Esophagus squamous epithelium (tissue), 5 donors: ENCODE measurements around the gene SDC4. TPM values are rescaled to one million over a fixed set of nuclear protein-coding genes. Genes with fewer than 3 reads are reported as not detected.
A peak's percentile ranks its signal among the peaks of the same experiment; 100 is the strongest.

ENCODE experiments used
- DNase-seq: peaks from one replicate; lab custom pipeline; 2025; lab: John Stamatoyannopoulos, UW
- H3K27ac ChIP-seq, 4 donors: fragments of 200-600 bp; sonication (generic); one replicate each; pipeline ENCODE4 v1.5.1; 2016 to 2019; ENCODE audit warnings: mild to moderate bottlenecking in 1 of 4
- H3K27me3 ChIP-seq, 4 donors: fragments of 200-600 bp; sonication (generic); 1 replicate in 3 of 4; 2 replicates in 1 of 4; pipeline versions ENCODE4 v1.5.1 to v1.6.0; 2017 to 2021; ENCODE audit warnings: antibody characterized with exemption in 1 of 4
- H3K36me3 ChIP-seq, 3 donors: fragments of 200-600 bp; sonication (generic); one replicate each; pipeline ENCODE4 v1.5.1; 2016 to 2019
- H3K4me1 ChIP-seq, 3 donors: fragments of 200-600 bp; sonication (generic); one replicate each; pipeline ENCODE4 v1.5.1; 2017 to 2019
- H3K4me3 ChIP-seq, 4 donors: fragments of 200-600 bp; sonication (generic); 1 replicate in 3 of 4; 2 replicates in 1 of 4; pipeline ENCODE4 v1.5.1; 2016 to 2019; ENCODE audit warnings: mild to moderate bottlenecking in 2 of 4, moderate library complexity in 1 of 4
- H3K9me3 ChIP-seq, 3 donors: fragments of 200-600 bp; sonication (generic); one replicate each; pipeline ENCODE4 v1.5.1; 2016 to 2019
- POLR2A ChIP-seq, 4 donors: fragments of 450-650 bp; IDR thresholded peaks; one replicate each; pipeline ENCODE4 v1.6.1; 2017; ENCODE audit warnings: antibody characterized with exemption in 4 of 4, mild to moderate bottlenecking in 4 of 4, moderate library complexity in 3 of 4
- WGBS, 2 donors: methylation state at CpG; one replicate each; pipeline ENCODE4 v1.1.5; 2018; 5-methylcytosine and 5-hydroxymethylcytosine counted together
- intact Hi-C: fragments of 100-400 bp; cut with DNase I; formaldehyde crosslinking; loops from one replicate; pipeline ENCODE4 v1.15.0; 2022
- total RNA-seq, 4 donors: library from RNA; depleted of rRNA; stranded (reverse); fragments of >200 nt; gene quantifications; one replicate each; pipeline ENCODE4 v1.1.0, GENCODE V29; 2016
- TF ChIP-seq, protein P1 (sequence below), 6 experiments: fragments of 450-650 bp in 4 of 6; fragments of 200-600 bp in 2 of 6; sonication (generic) in 2 of 6; IDR thresholded peaks; one replicate each; pipeline ENCODE4 v1.5.1; 2016 to 2019; ENCODE audit warnings: antibody characterized with exemption in 6 of 6, mild to moderate bottlenecking in 4 of 6, moderate library complexity in 4 of 6
- donor health status: DM: yes; HTN: yes; CAD: no.

SDC4 gene
- total RNA-seq, 4 donors from 2014 or later = 88.1 to 174 (median 120) TPM

- no peak for TF ChIP-seq POLR2A (IDR thresholded peaks at IDR 0.05)
- TF ChIP-seq, protein P1, sequence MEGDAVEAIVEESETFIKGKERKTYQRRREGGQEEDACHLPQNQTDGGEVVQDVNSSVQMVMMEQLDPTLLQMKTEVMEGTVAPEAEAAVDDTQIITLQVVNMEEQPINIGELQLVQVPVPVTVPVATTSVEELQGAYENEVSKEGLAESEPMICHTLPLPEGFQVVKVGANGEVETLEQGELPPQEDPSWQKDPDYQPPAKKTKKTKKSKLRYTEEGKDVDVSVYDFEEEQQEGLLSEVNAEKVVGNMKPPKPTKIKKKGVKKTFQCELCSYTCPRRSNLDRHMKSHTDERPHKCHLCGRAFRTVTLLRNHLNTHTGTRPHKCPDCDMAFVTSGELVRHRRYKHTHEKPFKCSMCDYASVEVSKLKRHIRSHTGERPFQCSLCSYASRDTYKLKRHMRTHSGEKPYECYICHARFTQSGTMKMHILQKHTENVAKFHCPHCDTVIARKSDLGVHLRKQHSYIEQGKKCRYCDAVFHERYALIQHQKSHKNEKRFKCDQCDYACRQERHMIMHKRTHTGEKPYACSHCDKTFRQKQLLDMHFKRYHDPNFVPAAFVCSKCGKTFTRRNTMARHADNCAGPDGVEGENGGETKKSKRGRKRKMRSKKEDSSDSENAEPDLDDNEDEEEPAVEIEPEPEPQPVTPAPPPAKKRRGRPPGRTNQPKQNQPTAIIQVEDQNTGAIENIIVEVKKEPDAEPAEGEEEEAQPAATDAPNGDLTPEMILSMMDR (IDR thresholded peaks at IDR 0.05) = no peak
- no peak overlapping the region for H3K4me3 ChIP-seq
- no peaks in the 10 kb centered on the region for H3K36me3 ChIP-seq
- peaks cover 0 to 72% (median 0%) of the 10 kb centered on the region in 4 donors for H3K27me3 ChIP-seq
- H3K27ac ChIP-seq = no peak overlapping the region
- no peaks in the 10 kb centered on the region for H3K9me3 ChIP-seq
- DNase-seq = no peak
- 81 to 95% methylated on average over 4 to 6 of the region's 6 CpGs for WGBS, 2 donors
- no peaks in the 10 kb centered on the region for H3K4me1 ChIP-seq
- intact Hi-C loops = loop anchor here (10.0 kb wide), 1 partner anchor 165 kb away; no protein-coding TSS in a partner anchor
Measured at GRCh38 chr20:45299786-45300185, 48.4 kb downstream of the SDC4 start.

DNA sequence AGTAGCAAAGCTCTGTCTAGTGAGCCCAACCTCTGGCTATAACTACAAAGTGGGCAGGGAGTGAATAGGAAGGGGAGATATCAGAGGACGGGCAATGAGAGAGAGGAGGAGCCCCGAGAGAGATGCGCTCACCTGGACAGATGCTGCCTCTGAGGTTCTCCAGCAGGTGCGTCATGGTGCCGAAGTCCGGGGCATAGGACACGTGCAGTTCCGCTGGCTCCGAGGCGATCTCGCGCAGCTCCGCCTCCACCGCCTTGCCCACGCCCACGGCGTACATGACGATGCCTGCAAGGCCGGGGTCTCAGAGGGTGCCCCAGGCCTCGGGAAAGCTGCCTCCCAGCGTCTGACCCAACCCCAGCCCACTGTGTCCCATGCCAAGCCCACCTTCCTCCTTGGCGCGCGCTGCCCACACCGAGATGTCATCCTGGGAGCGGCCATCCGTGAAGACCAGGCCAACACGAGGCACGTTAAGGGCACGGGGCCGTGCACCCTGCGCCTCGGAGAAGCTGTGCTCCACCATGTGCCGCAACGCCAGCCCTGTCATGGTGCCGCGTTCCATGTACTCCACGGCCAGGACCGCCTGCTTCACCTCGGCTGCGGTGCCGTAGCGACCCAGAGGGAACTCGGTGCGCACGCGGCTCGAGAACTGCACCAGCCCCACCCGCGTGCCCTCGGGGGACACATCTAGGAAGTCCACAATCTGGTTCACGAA, 50.3 kb downstream of the SDC4 start:
- intact Hi-C loops = loop anchor here (10.0 kb wide), 1 partner anchor 163 kb away; no protein-coding TSS in a partner anchor

GRCh38 chr20:45294659-45295058, 53.6 kb downstream of the SDC4 start:
- Histone ChIP-seq H3K36me3 (no peaks in the 10 kb centered on the region), H3K4me3 (no peak overlapping the region), H3K27ac (no peak overlapping the region), H3K4me1 (peaks cover 5 to 23% (median 6%) of the 10 kb centered on the region in 3 donors), H3K9me3 (no peaks in the 10 kb centered on the region), H3K27me3 (peaks cover 0 to 70% (median 0%) of the 10 kb centered on the region in 4 donors)
- TF ChIP-seq POLR2A (IDR thresholded peaks at IDR 0.05) = no peak
- TF ChIP-seq, protein P1 (IDR thresholded peaks at IDR 0.05) = no peak
- intact Hi-C loops = loop anchor here (10.0 kb wide), 1 partner anchor 160 kb away; no protein-coding TSS in a partner anchor
- no peak for DNase-seq
- 89 to 100% methylated on average over 1 of the region's 1 CpG for WGBS, 2 donors

More for the DNA sequence above, 50.3 kb downstream of the SDC4 start:
- peaks cover 4 to 13% (median 6%) of the 10 kb centered on the region in 3 donors for H3K4me1 ChIP-seq
- 90 to 94% methylated on average over 23 to 35 of the region's 52 CpGs for WGBS, 2 donors
- no peaks in the 10 kb centered on the region for H3K9me3 ChIP-seq
- no peak for DNase-seq
- H3K27me3 ChIP-seq = peaks cover 0 to 72% (median 0%) of the 10 kb centered on the region in 4 donors
- no peak for TF ChIP-seq POLR2A (IDR thresholded peaks at IDR 0.05)
- TF ChIP-seq, protein P1 (IDR thresholded peaks at IDR 0.05) = no peak
- H3K36me3 ChIP-seq = no peaks in the 10 kb centered on the region
- no peak overlapping the region for H3K27ac ChIP-seq
- no peak overlapping the region for H3K4me3 ChIP-seq

DNA sequence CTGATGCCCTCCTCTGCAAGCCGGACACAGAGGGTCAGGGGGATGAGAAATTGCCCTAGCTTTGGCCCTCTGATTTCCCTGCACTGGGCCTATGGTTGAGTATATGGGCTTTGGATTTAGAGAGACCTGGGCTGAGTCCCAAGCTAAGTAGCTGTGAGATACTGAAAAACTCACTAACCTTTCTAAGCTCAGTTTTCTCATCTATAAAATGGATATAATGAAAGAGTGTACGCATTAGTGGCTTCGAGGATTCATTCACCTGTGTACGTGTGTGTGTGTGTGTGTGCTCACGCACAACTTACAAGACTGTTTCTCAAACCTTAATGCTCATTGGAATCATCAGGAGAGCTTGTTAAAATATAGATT, 54.2 kb downstream of the SDC4 start:
- TF ChIP-seq POLR2A (IDR thresholded peaks at IDR 0.05) = no peak
- Histone ChIP-seq H3K27ac (peak overlapping the region in 1 of 4 donors; percentile 69), H3K36me3 (no peaks in the 10 kb centered on the region), H3K27me3 (peaks cover 0 to 70% (median 0%) of the 10 kb centered on the region in 4 donors), H3K4me3 (peak overlapping the region; percentile 43 to 74 (median 52)), H3K9me3 (no peaks in the 10 kb centered on the region), H3K4me1 (peaks cover 5 to 23% (median 6%) of the 10 kb centered on the region in 3 donors)
- DNase-seq = no peak
- intact Hi-C loops = loop anchor here (10.0 kb wide), 1 partner anchor 159 kb away; no protein-coding TSS in a partner anchor
- WGBS, 2 donors = 26 to 47% methylated on average over 4 of the region's 5 CpGs

DNA sequence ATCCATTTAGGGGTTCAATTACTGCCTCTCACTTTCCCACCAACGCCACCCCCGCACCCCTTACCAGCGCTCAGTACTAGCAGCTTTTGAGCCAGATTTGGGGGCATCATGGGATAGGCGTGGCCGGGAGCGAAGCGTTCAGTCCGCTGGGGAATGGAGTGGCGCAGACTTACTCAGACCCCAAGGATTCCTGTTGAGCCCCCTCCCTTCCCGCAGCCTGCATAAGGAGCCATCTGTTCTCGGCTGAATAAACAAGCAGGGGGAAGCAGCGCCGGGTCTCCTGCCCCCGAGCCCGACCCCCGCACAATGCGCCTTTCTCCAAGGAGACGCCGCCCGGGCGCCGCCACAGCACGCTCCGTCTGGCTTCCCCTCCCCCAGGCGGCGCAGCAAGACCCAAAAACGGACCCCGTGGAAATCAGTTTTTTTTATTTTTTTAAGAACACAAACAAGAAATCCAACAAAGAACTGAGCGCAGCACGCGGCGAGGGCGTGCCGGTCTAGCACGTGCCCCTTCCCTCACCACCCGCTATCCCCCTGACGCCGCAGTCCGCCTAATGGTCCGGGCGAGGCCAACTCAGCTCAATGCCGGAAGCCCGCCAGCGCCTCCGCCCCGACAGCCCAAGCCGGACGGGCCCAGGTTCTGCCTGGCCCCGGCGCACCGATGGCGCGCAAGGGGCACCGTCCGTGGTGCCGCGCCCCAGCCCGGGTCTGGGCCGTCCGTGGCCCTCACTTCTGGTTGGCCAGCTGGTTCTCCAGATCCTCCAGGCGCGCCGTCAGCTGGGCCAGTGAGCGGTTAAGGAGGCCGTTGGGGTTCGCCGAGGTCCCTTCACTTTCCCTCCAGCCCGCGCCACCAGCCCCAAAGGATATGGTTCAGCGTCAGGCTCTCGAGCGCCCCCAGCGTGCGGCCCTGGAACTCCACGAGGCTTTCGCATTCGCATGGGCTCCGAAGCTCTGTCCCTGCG, 54.9 kb downstream of the SDC4 start:
- whole genome bisulfite sequencing, 2 donors = 0 to 7% methylated on average over 10 to 26 of the region's 79 CpGs
- intact Hi-C loops = loop anchor here (10.0 kb wide), 1 partner anchor 159 kb away; no protein-coding TSS in a partner anchor

More for the DNA sequence above, 54.9 kb downstream of the SDC4 start:
- no peak for DNase-seq
- H3K36me3 ChIP-seq = no peaks in the 10 kb centered on the region
- H3K27ac ChIP-seq = peak overlapping the region; percentile 11 to 69 (median 50)
- no peaks in the 10 kb centered on the region for H3K9me3 ChIP-seq
- H3K4me1 ChIP-seq = peaks cover 5 to 23% (median 6%) of the 10 kb centered on the region in 3 donors
- TF ChIP-seq POLR2A (IDR thresholded peaks at IDR 0.05) = no peak
- TF ChIP-seq, protein P1 (IDR thresholded peaks at IDR 0.05) = peak; percentile 77 to 95 (median 90)
- H3K27me3 ChIP-seq = peaks cover 0 to 65% (median 0%) of the 10 kb centered on the region in 4 donors
- peak overlapping the region; percentile 43 to 74 (median 52) for H3K4me3 ChIP-seq
